ENCODE data around the gene TRNP1. TPM values are rescaled to one million over a fixed set of nuclear protein-coding genes. Genes with fewer than 3 reads are reported as not detected.
"Not testable (repeated sequence)": the region's sequence is repeated elsewhere in the genome, so short reads cannot be mapped to it uniquely, and the experiment has no call there.

TRNP1 gene
- polyA plus RNA-seq, 1 donor from 2014 or later = 11.0 TPM

GRCh38 chr1:26986658-26987057 lies 6.8 kb upstream of the TRNP1 start:
- Histone ChIP-seq H3K4me2 (ENCODE audit: low read length) (no peak overlapping the region), H3K27ac (ENCODE audit: low read length) (no peak overlapping the region), H3K9me2 (ENCODE audit: insufficient read depth, low read length) (no peaks in the 10 kb centered on the region), H3K79me2 (replicated peaks; ENCODE audit: insufficient read depth, low read length) (no peaks in the 10 kb centered on the region), H3K36me3 (ENCODE audit: insufficient read depth, low read length) (no peaks in the 10 kb centered on the region), H3K27me3 (ENCODE audit: insufficient read depth, low read depth, low read length) (peaks cover 11% of the 10 kb centered on the region), H3K9me3 (ENCODE audit: low read length) (no peaks in the 10 kb centered on the region), H3K4me3 (ENCODE audit: low read length) (no peak overlapping the region), H4K20me1 (ENCODE audit: insufficient read depth) (no peaks in the 10 kb centered on the region), H3K9ac (ENCODE audit: low read length) (no peak overlapping the region), H3F3A (ENCODE audit: insufficient read depth, low read length, poor library complexity, severe bottlenecking) (no peaks in the 10 kb centered on the region), H2AFZ (ENCODE audit: low read depth, low read length) (no peak overlapping the region)
- TF ChIP-seq EP300 (conservative IDR thresholded peaks at IDR 0.05; ENCODE audit: poor library complexity, severe bottlenecking) (no peak), RAD21 (conservative IDR thresholded peaks at IDR 0.05) (no peak), EZH2 (IDR thresholded peaks at IDR 0.05; ENCODE audit: borderline replicate concordance, insufficient read depth, low read length, poor library complexity, severe bottlenecking) (no peak), POLR2AphosphoS5 (IDR thresholded peaks at IDR 0.05) (no peak), MXI1 (conservative IDR thresholded peaks at IDR 0.05; ENCODE audit: poor library complexity, severe bottlenecking) (no peak), TAF1 (IDR thresholded peaks at IDR 0.05; ENCODE audit: low read depth) (no peak), SMC3 (conservative IDR thresholded peaks at IDR 0.05; ENCODE audit: poor library complexity) (no peak)
- TF ChIP-seq, protein P1, sequence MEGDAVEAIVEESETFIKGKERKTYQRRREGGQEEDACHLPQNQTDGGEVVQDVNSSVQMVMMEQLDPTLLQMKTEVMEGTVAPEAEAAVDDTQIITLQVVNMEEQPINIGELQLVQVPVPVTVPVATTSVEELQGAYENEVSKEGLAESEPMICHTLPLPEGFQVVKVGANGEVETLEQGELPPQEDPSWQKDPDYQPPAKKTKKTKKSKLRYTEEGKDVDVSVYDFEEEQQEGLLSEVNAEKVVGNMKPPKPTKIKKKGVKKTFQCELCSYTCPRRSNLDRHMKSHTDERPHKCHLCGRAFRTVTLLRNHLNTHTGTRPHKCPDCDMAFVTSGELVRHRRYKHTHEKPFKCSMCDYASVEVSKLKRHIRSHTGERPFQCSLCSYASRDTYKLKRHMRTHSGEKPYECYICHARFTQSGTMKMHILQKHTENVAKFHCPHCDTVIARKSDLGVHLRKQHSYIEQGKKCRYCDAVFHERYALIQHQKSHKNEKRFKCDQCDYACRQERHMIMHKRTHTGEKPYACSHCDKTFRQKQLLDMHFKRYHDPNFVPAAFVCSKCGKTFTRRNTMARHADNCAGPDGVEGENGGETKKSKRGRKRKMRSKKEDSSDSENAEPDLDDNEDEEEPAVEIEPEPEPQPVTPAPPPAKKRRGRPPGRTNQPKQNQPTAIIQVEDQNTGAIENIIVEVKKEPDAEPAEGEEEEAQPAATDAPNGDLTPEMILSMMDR (IDR thresholded peaks at IDR 0.05; ENCODE audit: poor library complexity, severe bottlenecking) = no peak
- TF ChIP-seq, protein P2, sequence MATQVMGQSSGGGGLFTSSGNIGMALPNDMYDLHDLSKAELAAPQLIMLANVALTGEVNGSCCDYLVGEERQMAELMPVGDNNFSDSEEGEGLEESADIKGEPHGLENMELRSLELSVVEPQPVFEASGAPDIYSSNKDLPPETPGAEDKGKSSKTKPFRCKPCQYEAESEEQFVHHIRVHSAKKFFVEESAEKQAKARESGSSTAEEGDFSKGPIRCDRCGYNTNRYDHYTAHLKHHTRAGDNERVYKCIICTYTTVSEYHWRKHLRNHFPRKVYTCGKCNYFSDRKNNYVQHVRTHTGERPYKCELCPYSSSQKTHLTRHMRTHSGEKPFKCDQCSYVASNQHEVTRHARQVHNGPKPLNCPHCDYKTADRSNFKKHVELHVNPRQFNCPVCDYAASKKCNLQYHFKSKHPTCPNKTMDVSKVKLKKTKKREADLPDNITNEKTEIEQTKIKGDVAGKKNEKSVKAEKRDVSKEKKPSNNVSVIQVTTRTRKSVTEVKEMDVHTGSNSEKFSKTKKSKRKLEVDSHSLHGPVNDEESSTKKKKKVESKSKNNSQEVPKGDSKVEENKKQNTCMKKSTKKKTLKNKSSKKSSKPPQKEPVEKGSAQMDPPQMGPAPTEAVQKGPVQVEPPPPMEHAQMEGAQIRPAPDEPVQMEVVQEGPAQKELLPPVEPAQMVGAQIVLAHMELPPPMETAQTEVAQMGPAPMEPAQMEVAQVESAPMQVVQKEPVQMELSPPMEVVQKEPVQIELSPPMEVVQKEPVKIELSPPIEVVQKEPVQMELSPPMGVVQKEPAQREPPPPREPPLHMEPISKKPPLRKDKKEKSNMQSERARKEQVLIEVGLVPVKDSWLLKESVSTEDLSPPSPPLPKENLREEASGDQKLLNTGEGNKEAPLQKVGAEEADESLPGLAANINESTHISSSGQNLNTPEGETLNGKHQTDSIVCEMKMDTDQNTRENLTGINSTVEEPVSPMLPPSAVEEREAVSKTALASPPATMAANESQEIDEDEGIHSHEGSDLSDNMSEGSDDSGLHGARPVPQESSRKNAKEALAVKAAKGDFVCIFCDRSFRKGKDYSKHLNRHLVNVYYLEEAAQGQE (IDR thresholded peaks at IDR 0.05; ENCODE audit: borderline replicate concordance) = no peak

DNA sequence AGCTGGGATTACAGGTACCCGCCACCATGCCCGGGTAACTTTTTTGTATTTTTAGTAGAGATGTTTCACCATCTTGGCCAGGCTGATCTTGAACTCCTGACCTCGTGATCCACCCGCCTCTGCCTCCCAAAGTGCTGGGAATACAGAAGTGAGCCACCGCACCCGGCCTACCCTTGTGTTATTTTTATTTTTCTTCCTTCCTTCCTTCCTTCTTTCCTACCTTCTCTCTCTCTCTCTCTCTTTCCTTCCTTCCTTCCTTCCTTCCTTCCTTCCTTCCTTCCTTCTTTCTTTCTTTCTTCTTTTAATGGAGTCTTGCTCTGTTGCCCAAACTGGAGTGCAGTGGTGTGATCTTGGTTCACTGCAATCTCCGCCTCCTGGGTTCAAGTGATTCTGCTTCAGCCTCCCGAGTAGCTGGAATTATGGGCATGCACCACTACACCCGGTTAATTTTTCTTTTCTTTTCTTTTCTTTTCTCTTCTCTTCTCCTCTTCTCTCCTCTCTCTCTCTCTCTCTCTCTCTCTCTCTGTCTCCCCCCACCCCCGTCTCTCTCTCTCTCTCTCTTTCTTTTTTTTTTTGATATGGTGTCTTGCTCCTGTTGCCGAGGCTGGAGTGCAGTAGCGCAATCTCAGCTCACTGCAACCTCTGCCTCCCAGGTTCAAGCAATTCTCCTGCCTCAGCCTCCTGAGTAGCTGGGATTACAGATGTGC lies 3.9 kb upstream of the TRNP1 start:
- not testable (repeated sequence) for H3K4me2 ChIP-seq (ENCODE audit: low read length); H3K27ac ChIP-seq (ENCODE audit: low read length); H3K36me3 ChIP-seq (ENCODE audit: insufficient read depth, low read length); H3K9ac ChIP-seq (ENCODE audit: low read length); H3K79me2 ChIP-seq (replicated peaks; ENCODE audit: insufficient read depth, low read length); H3F3A ChIP-seq (ENCODE audit: insufficient read depth, low read length, poor library complexity, severe bottlenecking); H3K9me3 ChIP-seq (ENCODE audit: low read length); H3K4me3 ChIP-seq (ENCODE audit: low read length); H3K9me2 ChIP-seq (ENCODE audit: insufficient read depth, low read length); H2AFZ ChIP-seq (ENCODE audit: low read depth, low read length); H4K20me1 ChIP-seq (ENCODE audit: insufficient read depth)
- H3K27me3 ChIP-seq (ENCODE audit: insufficient read depth, low read depth, low read length) = peaks cover 19% of the 10 kb centered on the region
